Karpas-422 (cell line): Measurements from ENCODE around the gene ABCF2. TPM values are rescaled to one million over a fixed set of nuclear protein-coding genes. Genes with fewer than 3 reads are reported as not detected.

Experiments
- DNase-seq: peaks from one replicate; pipeline ENCODE4 v3.0.0-alpha.2; 2015
- H2AFZ ChIP-seq: fragments of 200-600 bp; sonication (generic); 2 replicates; pipeline ENCODE4 v1.6.1; 2014; ENCODE audit warnings: antibody characterized with exemption, low read length, mixed read lengths
- H3K27ac ChIP-seq: fragments of 200-600 bp; sonication (generic); 2 replicates; pipeline ENCODE4 v1.5.1; 2014; ENCODE audit warnings: mild to moderate bottlenecking, low read length, moderate library complexity
- H3K27me3 ChIP-seq: fragments of 200-600 bp; sonication (generic); 2 replicates; pipeline ENCODE4 v1.6.1; 2014; ENCODE audit warnings: low read length, mixed read lengths
- H3K36me3 ChIP-seq: fragments of 200-600 bp; sonication (generic); 2 replicates; pipeline ENCODE4 v1.6.1; 2014; ENCODE audit warnings: low read length, mixed read lengths; ENCODE audit not compliant: insufficient read depth
- H3K4me1 ChIP-seq: fragments of 200-600 bp; sonication (generic); 2 replicates; pipeline ENCODE4 v1.6.1; 2014; ENCODE audit warnings: mild to moderate bottlenecking, low read length, mixed read lengths
- H3K4me2 ChIP-seq: fragments of 200-600 bp; sonication (generic); 2 replicates; pipeline ENCODE4 v1.6.1; 2014; ENCODE audit warnings: low read length, low read depth, mild to moderate bottlenecking; ENCODE audit not compliant: poor library complexity, severe bottlenecking
- H3K4me3 ChIP-seq: fragments of 200-600 bp; sonication (generic); 2 replicates; pipeline ENCODE4 v1.5.1; 2014; ENCODE audit warnings: mild to moderate bottlenecking, antibody characterized with exemption, low read length, mixed read lengths
- H3K79me2 ChIP-seq: fragments of 200-600 bp; sonication (generic); 2 replicates; pipeline ENCODE4 v1.6.1; 2014; ENCODE audit warnings: mild to moderate bottlenecking, low read length, mixed read lengths
- H3K9ac ChIP-seq: fragments of 200-600 bp; sonication (generic); 2 replicates; pipeline ENCODE4 v1.6.0; 2014; ENCODE audit warnings: low read length
- H3K9me2 ChIP-seq: fragments of 200-600 bp; sonication (generic), shearing (Covaris generic); replicated peaks from 2 replicates; pipeline ENCODE4 v1.6.0; 2014; ENCODE audit warnings: mild to moderate bottlenecking, low read length, moderate library complexity; ENCODE audit not compliant: insufficient read depth
- H3K9me3 ChIP-seq: fragments of 300-700, 200-600 bp; sonication (generic); 2 replicates; pipeline ENCODE4 v1.6.1; 2014; ENCODE audit warnings: low read length, mixed read lengths
- H4K20me1 ChIP-seq: fragments of 200-600 bp; sonication (generic); 2 replicates; pipeline ENCODE4 v1.6.1; 2014; ENCODE audit warnings: mild to moderate bottlenecking, antibody characterized with exemption, low read length, low read depth; ENCODE audit not compliant: insufficient read depth
- total RNA-seq: library from RNA; depleted of rRNA; stranded (reverse); fragments of >200 nt; shearing (Covaris generic); gene quantifications from 2 replicates; pipeline ENCODE4 v1.2.3, GENCODE V29; 2014; ENCODE audit warnings: low replicate concordance

ABCF2 gene
- total RNA-seq, 1 experiment from 2014 or later: 31.2 TPM

GRCh38 chr7:151241755-151242096 is 14.7 kb upstream of the ABCF2 start:
- H3K4me1 ChIP-seq: peaks cover 22% of the 10 kb centered on the region
- peaks cover 8% of the 10 kb centered on the region; the same call in 1 of the 2 replicates for H4K20me1 ChIP-seq
- H3K27ac ChIP-seq: no peak overlapping the region
- no peak overlapping the region for H2AFZ ChIP-seq
- H3K27me3 ChIP-seq: no peaks in the 10 kb centered on the region
- H3K9ac ChIP-seq: no peak overlapping the region
- H3K79me2 ChIP-seq: no peaks in the 10 kb centered on the region
- no peaks in the 10 kb centered on the region for H3K9me2 ChIP-seq
- H3K9me3 ChIP-seq: no peaks in the 10 kb centered on the region
- H3K36me3 ChIP-seq: no peaks in the 10 kb centered on the region
- H3K4me3 ChIP-seq: no peak overlapping the region
- H3K4me2 ChIP-seq: no peak overlapping the region
- DNase-seq: no peak

- Histone ChIP-seq H3K9me3 (no peaks in the 10 kb centered on the region), H3K79me2 (no peaks in the 10 kb centered on the region), H3K36me3 (no peaks in the 10 kb centered on the region), H3K27me3 (no peaks in the 10 kb centered on the region), H3K27ac (no peak overlapping the region), H2AFZ (no peak overlapping the region), H3K4me1 (peaks cover 22% of the 10 kb centered on the region), H3K4me2 (no peak overlapping the region), H3K9me2 (no peaks in the 10 kb centered on the region), H4K20me1 (peaks cover 8% of the 10 kb centered on the region; the same call in 1 of the 2 replicates), H3K4me3 (no peak overlapping the region), H3K9ac (no peak overlapping the region)
- no peak for DNase-seq
Measured at GRCh38 chr7:151240942-151241754, 14.1 kb upstream of the ABCF2 start.

GRCh38 chr7:151240536-151240935 is 13.5 kb upstream of the ABCF2 start:
- H3K36me3 ChIP-seq: no peaks in the 10 kb centered on the region
- H3K27me3 ChIP-seq: no peaks in the 10 kb centered on the region
- H3K9me2 ChIP-seq: no peaks in the 10 kb centered on the region
- no peak overlapping the region for H3K4me3 ChIP-seq
- H3K79me2 ChIP-seq: peaks cover under 1% of the 10 kb centered on the region; the same call in 1 of the 2 replicates
- H2AFZ ChIP-seq: no peak overlapping the region
- no peak overlapping the region for H3K9ac ChIP-seq
- no peaks in the 10 kb centered on the region for H3K9me3 ChIP-seq
- DNase-seq: no peak
- H3K4me1 ChIP-seq: peaks cover 22% of the 10 kb centered on the region
- no peak overlapping the region for H3K4me2 ChIP-seq
- H3K27ac ChIP-seq: no peak overlapping the region
- H4K20me1 ChIP-seq: peaks cover 8% of the 10 kb centered on the region; the same call in 1 of the 2 replicates

GRCh38 chr7:151239837-151240459 is 12.9 kb upstream of the ABCF2 start:
- H3K36me3 ChIP-seq: no peaks in the 10 kb centered on the region
- H3K79me2 ChIP-seq: peaks cover 2% of the 10 kb centered on the region; the same call in 1 of the 2 replicates
- H3K4me2 ChIP-seq: no peak overlapping the region
- H3K4me1 ChIP-seq: peaks cover 18% of the 10 kb centered on the region
- H3K4me3 ChIP-seq: no peak overlapping the region
- no peak overlapping the region for H3K27ac ChIP-seq
- H3K27me3 ChIP-seq: no peaks in the 10 kb centered on the region
- no peaks in the 10 kb centered on the region for H3K9me2 ChIP-seq
- H3K9ac ChIP-seq: no peak overlapping the region
- H2AFZ ChIP-seq: no peak overlapping the region
- H4K20me1 ChIP-seq: peaks cover 8% of the 10 kb centered on the region; the same call in 1 of the 2 replicates
- no peaks in the 10 kb centered on the region for H3K9me3 ChIP-seq
- peak; percentile 40 for DNase-seq

- Histone ChIP-seq H3K27ac (no peak overlapping the region), H3K9me3 (no peaks in the 10 kb centered on the region), H3K27me3 (no peaks in the 10 kb centered on the region), H3K4me1 (peaks cover 15% of the 10 kb centered on the region), H3K79me2 (peaks cover 10% of the 10 kb centered on the region), H3K9ac (no peak overlapping the region), H3K4me2 (no peak overlapping the region), H4K20me1 (peaks cover 8% of the 10 kb centered on the region; the same call in 1 of the 2 replicates), H2AFZ (no peak overlapping the region), H3K9me2 (no peaks in the 10 kb centered on the region), H3K36me3 (no peaks in the 10 kb centered on the region), H3K4me3 (no peak overlapping the region)
- peak; percentile 39 for DNase-seq
Measured at GRCh38 chr7:151238924-151239836, 12.2 kb upstream of the ABCF2 start.

- no peaks in the 10 kb centered on the region for H3K9me3 ChIP-seq
- H3K4me1 ChIP-seq: peaks cover 15% of the 10 kb centered on the region
- no peak overlapping the region for H3K4me2 ChIP-seq
- H3K9ac ChIP-seq: no peak overlapping the region
- H3K36me3 ChIP-seq: no peaks in the 10 kb centered on the region
- no peak overlapping the region for H3K4me3 ChIP-seq
- no peaks in the 10 kb centered on the region for H3K27me3 ChIP-seq
- H2AFZ ChIP-seq: no peak overlapping the region
- H3K79me2 ChIP-seq: peaks cover 18% of the 10 kb centered on the region
- no peaks in the 10 kb centered on the region for H3K9me2 ChIP-seq
- no peak for DNase-seq
- peaks cover 15% of the 10 kb centered on the region; the same call in 1 of the 2 replicates for H4K20me1 ChIP-seq
- no peak overlapping the region for H3K27ac ChIP-seq
Measured at GRCh38 chr7:151238190-151238810, 11.3 kb upstream of the ABCF2 start.

- Histone ChIP-seq H3K36me3 (no peaks in the 10 kb centered on the region), H3K79me2 (peaks cover 26% of the 10 kb centered on the region), H3K4me1 (peaks cover 10% of the 10 kb centered on the region), H3K4me3 (no peak overlapping the region), H3K27ac (no peak overlapping the region), H3K4me2 (no peak overlapping the region), H3K9me2 (no peaks in the 10 kb centered on the region), H3K9me3 (no peaks in the 10 kb centered on the region), H2AFZ (no peak overlapping the region), H4K20me1 (peaks cover 22% of the 10 kb centered on the region; the same call in 1 of the 2 replicates), H3K27me3 (no peaks in the 10 kb centered on the region), H3K9ac (no peak overlapping the region)
- no peak for DNase-seq
Measured at GRCh38 chr7:151237244-151238189, 10.5 kb upstream of the ABCF2 start.
